GM19193 (cell line): ENCODE results near the gene DIS3L2.

Experiments used
- POLR2A ChIP-seq: IDR thresholded peaks from 4 replicates; pipeline ENCODE4 v1.6.1; 2011; ENCODE audit not compliant: insufficient read depth, insufficient read length; ENCODE audit errors: extremely low read depth

Gene DIS3L2

GRCh38 chr2:232102380-232102779 is 140.9 kb downstream of the DIS3L2 start:
- no peak for TF ChIP-seq POLR2A

- TF ChIP-seq POLR2A = no peak
Measured at GRCh38 chr2:232103140-232103737, 141.7 kb downstream of the DIS3L2 start.

GRCh38 chr2:232104076-232104646 is 142.6 kb downstream of the DIS3L2 start:
- TF ChIP-seq POLR2A = no peak

GRCh38 chr2:232111551-232111950 is 150.0 kb downstream of the DIS3L2 start:
- TF ChIP-seq POLR2A = no peak

GRCh38 chr2:232113821-232114220 is 152.3 kb downstream of the DIS3L2 start:
- no peak for TF ChIP-seq POLR2A

- no peak for TF ChIP-seq POLR2A
Measured at GRCh38 chr2:232116852-232117251, 155.3 kb downstream of the DIS3L2 start.

DNA sequence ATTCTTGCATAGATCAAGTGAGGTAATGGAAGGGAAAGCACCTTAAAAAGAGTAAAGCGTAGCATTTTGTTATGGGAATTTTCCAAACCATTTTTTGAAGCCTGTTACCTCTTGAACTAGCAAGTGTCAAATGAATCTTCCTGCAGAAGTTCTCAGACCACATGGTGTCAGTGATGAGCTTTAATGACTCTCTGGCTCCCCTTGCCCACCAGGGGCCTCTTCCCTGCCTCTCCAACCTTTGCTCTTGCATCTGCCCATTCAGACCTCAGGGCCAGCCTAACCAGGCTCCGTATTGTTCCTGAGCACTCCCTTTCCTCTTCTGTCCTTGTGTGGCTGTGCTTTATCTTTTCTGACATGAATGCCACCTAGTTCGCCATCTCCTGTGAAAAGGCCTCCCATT is 155.9 kb downstream of the DIS3L2 start:
- TF ChIP-seq POLR2A = no peak

DNA sequence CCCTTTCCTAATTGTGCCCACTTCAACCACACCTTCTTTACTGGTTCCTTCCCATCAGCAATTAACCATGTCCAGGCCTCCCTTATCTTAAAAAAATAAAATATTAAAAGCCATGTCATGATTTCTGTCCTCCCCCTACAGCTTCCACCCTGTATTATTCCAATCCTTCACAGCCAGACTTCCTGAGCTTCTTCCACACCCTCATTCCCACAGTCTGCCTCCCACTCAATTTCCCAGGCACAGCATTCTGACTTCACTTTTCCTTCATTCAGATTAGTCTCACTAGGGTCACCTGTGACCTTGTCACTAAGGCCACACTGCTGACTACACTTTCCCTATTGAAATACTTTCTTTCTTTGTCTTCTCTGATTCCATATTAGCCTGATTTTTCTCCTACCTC is 159.4 kb downstream of the DIS3L2 start:
- TF ChIP-seq POLR2A = no peak

DNA sequence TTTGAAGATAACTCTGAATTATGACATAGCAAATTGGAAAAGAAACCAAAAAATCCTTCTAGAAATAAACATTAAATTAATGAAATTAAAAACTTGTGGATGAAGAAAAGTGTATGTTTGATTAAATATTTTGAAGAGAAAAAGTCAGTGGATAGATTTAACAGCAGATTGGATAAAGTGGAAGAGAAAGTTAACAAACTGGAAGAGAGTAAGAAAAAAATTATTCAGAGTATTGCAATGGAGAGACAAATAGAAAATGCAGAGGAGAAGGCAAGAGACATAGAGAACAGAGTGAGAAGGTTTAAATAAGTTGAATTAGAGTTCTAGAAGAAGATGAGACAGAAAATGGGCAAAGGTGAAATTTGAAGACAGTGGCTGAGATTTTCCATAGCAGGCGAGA is 162.8 kb downstream of the DIS3L2 start:
- no peak for TF ChIP-seq POLR2A

DNA sequence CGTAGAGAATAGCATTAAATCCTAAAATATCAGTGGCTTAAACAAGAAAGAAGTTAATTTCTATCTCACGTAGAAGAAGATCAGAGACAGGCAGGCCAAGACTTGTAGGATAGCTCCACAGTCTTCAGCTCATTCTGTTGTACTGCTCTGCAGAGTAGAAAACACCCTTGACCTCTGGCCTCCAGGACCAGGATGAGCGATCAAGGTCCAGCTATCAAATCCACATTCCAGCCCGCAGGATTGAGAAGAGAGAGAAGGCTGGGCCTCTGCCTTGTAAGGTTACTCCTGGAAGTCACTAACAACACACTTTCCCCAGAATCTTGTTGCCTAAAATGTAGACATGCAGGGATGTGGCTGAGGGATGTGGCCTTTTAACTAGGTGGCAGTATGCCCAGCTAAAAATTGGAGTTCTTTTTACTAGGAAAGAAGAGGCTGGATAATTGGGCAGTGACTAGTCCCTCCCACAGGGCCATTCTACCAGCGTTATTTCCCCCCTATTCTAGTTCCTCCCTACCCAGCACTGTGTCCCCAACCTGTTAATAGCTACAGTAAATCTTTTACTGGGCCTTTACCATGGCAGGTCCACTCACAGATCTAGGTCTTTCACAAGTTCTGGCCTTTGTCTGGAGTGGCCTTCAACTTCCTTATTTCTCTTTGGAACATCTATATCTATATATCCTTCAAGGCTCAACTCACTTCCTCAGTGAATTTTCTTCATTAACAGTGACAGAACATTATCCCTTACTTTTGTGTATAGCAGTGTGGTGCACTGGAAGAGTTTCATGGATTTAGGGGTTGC is 165.0 kb downstream of the DIS3L2 start:
- TF ChIP-seq POLR2A = no peak

- no peak for TF ChIP-seq POLR2A
Measured at GRCh38 chr2:232129483-232129882, 168.0 kb downstream of the DIS3L2 start.

DNA sequence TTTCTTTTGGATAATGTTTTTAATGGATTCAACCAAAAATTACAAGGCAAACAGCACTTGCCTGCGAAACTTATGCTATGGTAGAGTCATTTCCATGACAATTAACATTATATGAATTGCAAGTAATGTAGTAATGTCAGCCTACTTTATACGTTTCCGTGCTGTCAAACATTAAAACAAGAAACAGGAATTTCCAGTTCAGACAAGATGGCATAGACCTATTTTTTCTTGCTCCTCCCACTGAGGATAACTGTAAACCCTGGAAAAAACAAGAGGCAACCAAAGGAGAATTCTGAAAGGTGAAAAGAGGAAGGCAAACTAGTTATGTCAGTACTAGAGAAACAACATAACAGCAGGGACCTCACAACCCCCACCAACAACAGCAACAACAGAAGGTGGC is 170.7 kb downstream of the DIS3L2 start:
- no peak for TF ChIP-seq POLR2A

DNA sequence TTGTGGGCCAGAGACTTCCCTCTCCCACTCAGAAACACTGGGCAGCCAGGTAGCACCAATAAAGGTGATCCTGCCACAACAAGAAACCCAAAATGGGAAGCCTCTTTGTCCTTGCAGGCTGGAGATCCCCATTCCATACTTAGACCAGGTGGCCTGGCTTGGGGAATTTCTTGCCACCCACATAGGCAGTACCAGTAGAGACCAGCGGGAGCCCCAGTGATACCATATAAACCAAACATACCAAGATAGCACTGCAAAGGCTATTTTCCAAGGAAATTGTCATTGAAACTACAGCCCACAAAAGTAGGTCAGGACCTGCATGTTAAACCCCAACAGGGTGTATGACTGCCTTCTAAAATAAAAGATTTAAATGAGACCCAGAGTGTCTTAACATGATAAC is 171.6 kb downstream of the DIS3L2 start:
- no peak for TF ChIP-seq POLR2A

GRCh38 chr2:232134939-232135338 is 173.4 kb downstream of the DIS3L2 start:
- TF ChIP-seq POLR2A = no peak

- TF ChIP-seq POLR2A = no peak
Measured at GRCh38 chr2:232137356-232138147, 176.0 kb downstream of the DIS3L2 start.
